GM18870 (cell line): ENCODE results near the gene ABTB2.

Experiments used
- ATAC-seq: cut with Tn5 transposase; IDR thresholded peaks from one replicate; pipeline ENCODE4 v1.9.1; 2021; ENCODE audit warnings: moderate library complexity; ENCODE audit not compliant: unreplicated experiment

The ABTB2 gene

GRCh38 chr11:34176751-34177209, 181.0 kb downstream of the ABTB2 start:
- no peak for ATAC-seq

- no peak for ATAC-seq
Measured at GRCh38 chr11:34175284-34176019, 182.4 kb downstream of the ABTB2 start.

- ATAC-seq, result no peak
Measured at GRCh38 chr11:34174412-34175041, 183.3 kb downstream of the ABTB2 start.

- ATAC-seq, result no peak
Measured at GRCh38 chr11:34173050-34173449, 184.8 kb downstream of the ABTB2 start.

- no peak for ATAC-seq
Measured at GRCh38 chr11:34169686-34170085, 188.1 kb downstream of the ABTB2 start.

GRCh38 chr11:34168642-34169420, 189.0 kb downstream of the ABTB2 start:
- no peak for ATAC-seq

GRCh38 chr11:34167961-34168360, 189.8 kb downstream of the ABTB2 start:
- no peak for ATAC-seq

- no peak for ATAC-seq
Measured at GRCh38 chr11:34166806-34167740, 190.7 kb downstream of the ABTB2 start.

GRCh38 chr11:34165786-34166555, 191.8 kb downstream of the ABTB2 start:
- no peak for ATAC-seq

GRCh38 chr11:34165121-34165520, 192.7 kb downstream of the ABTB2 start:
- no peak for ATAC-seq

- no peak for ATAC-seq
Measured at GRCh38 chr11:34162856-34163255, 195.0 kb downstream of the ABTB2 start.

- no peak for ATAC-seq
Measured at GRCh38 chr11:34162493-34162820, 195.4 kb downstream of the ABTB2 start.

- ATAC-seq, result no peak
Measured at GRCh38 chr11:34161812-34162492, 195.9 kb downstream of the ABTB2 start.

- ATAC-seq, result no peak
Measured at GRCh38 chr11:34161361-34161760, 196.4 kb downstream of the ABTB2 start.

- no peak for ATAC-seq
Measured at GRCh38 chr11:34160791-34161190, 197.0 kb downstream of the ABTB2 start.

GRCh38 chr11:34160049-34160721, 197.6 kb downstream of the ABTB2 start:
- ATAC-seq, result no peak

- ATAC-seq, result no peak
Measured at GRCh38 chr11:34158661-34159060, 199.1 kb downstream of the ABTB2 start.

GRCh38 chr11:34157163-34157562, 200.6 kb downstream of the ABTB2 start:
- no peak for ATAC-seq

- no peak for ATAC-seq
Measured at GRCh38 chr11:34155757-34156062, 202.1 kb downstream of the ABTB2 start.
